LNCaP clone FGC (cell line): ENCODE measurements around the gene IFT43.

Experiments
- DNase-seq: peaks from one replicate; pipeline ENCODE4 v3.0.0-alpha.2; 2011; ENCODE audit warnings: low read depth
- H3K4me3 ChIP-seq: 2 replicates; pipeline ENCODE4 v1.5.1; 2011; ENCODE audit warnings: mild to moderate bottlenecking, low read depth, low read length, control low read depth
- CTCF ChIP-seq: IDR thresholded peaks from 2 replicates; pipeline ENCODE4 v1.5.1; 2012; ENCODE audit warnings: mild to moderate bottlenecking; ENCODE audit not compliant: control insufficient read depth, insufficient read depth; ENCODE audit errors: extremely low read depth

IFT43 gene

GRCh38 chr14:75985618-75986438, at the start of gene IFT43:
Gene IFT43, plus strand, starts transcription at chr14:75985763. Its CDS starts 24 bp downstream, at chr14:75985787.
- DNase-seq: peak; percentile 19
- peak within 1 kb of the TSS; percentile 91 for H3K4me3 ChIP-seq
- no peak for TF ChIP-seq CTCF

GRCh38 chr14:75939200-75939599, 46.4 kb upstream of the IFT43 start:
- TF ChIP-seq CTCF: no peak
- DNase-seq: no peak
- no peak overlapping the region for H3K4me3 ChIP-seq

GRCh38 chr14:75941030-75941429, 44.5 kb upstream of the IFT43 start:
- no peak overlapping the region for H3K4me3 ChIP-seq
- no peak for DNase-seq
- no peak for TF ChIP-seq CTCF

- H3K4me3 ChIP-seq: no peak overlapping the region
- DNase-seq: no peak
- TF ChIP-seq CTCF: no peak
Observed at GRCh38 chr14:75944607-75945241, 40.8 kb upstream of the IFT43 start.

GRCh38 chr14:75946785-75947184, 38.8 kb upstream of the IFT43 start:
- no peak overlapping the region for H3K4me3 ChIP-seq
- TF ChIP-seq CTCF: no peak
- no peak for DNase-seq

GRCh38 chr14:75952489-75952888, 33.1 kb upstream of the IFT43 start:
- no peak for TF ChIP-seq CTCF
- H3K4me3 ChIP-seq: no peak overlapping the region
- no peak for DNase-seq

- no peak for DNase-seq
- TF ChIP-seq CTCF: no peak
- no peak overlapping the region for H3K4me3 ChIP-seq
Observed at GRCh38 chr14:75959031-75959430, 26.5 kb upstream of the IFT43 start.
